Measurements from ENCODE around the gene MSGN1.
"Not testable (repeated sequence)": the region's sequence is repeated elsewhere in the genome, so short reads cannot be mapped to it uniquely, and the experiment has no call there.

Gene MSGN1

DNA sequence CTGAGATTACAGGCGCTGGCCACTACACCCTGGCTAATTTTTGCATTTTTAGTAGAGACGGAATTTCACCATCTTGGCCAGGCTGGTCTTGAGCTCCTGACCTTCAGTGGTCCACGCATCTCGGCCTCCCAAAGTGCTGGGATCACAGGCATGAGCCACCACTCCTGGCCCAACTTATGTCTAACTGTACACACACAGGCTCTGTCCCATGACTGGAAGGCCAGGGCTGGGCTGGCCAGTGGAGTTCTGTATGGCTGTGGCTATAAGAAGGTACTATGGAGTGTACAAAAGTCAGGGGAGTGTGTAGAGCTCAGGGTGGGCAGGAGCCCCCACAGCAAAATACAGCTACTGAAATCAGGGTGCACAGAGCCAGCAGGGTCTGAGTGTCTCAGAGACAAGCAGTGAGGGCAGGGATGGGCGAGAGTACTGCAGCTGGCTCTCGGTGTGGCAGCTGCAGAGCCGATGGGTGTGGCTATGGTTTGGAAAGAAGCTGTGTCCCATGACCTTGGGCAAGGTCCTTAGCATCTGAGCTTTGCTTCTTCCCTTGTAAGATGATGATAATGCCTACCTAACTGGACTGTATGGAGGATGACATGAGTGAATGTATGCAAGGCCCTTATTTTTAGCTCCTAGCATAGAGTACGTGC is 10.4 kb upstream of the MSGN1 start:
- DNase-seq = no peak

DNA sequence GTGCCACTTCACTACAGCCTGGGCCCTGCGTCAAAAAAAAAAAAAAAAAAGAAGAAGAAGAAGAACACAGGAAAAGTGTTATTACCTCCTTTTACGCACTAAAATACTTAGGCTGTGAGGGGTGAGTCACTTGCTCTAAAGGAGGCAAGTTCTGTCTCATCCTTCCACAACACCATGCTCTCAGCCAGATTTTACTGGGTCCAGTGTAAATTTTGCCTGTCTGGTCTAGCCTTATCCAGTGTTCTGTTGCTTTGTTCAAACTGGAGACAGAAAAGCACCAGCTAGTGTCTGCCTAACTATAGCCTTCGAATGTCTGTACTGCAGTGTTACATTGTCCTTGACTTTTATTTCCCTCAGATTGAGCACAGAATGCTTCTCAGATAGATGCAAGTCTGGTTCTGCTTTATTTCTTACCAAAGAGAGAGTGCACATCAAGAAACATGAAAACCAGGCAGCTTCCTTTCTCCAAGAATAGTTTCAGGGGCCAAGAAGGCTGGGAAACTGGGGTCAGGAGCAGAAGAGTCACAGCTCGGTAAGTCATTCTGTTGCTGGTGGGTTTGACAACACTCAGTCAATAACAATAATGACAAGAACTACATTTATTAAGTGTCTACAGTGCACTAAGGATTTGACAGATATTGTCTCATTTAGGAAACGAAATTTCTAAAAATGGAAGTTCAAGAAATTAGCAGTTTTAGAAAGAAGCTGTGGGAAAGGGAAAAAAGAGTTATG is 3.1 kb upstream of the MSGN1 start:
- DNase-seq = no peak

DNA sequence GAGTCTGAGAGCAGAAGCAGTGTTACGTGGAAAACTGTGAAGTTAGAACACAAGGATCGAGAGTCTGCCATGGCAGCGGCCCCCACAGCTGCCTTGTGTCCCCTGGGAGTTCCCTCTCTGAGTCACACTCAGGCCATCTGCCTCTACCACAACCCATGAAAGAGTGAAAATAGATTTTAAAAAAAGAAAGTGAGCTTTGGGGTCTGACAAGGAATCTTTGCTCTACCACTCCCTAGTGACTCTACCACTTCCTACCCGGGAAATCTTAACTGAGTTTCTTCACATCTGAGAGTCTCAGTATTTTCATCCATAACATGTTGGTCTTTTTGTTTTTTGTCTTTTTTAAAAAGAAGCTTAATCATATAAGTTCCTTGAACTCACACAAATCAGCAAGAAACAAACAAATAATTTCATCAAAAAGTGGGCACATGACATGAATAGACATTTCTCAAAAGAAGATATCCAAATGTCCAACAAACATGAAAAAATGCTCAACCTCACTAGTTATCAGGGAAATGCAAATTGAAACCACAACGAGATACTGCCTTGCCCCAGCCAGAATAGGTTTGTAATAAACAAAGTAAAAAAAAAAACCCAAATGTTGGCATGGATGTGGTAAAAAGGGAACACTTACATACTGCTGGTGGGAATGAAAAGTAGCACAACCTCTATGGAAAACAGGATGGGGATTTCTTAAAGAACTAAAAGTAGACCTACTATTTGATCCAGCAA is 2.4 kb upstream of the MSGN1 start:
- DNase-seq = no peak

DNA sequence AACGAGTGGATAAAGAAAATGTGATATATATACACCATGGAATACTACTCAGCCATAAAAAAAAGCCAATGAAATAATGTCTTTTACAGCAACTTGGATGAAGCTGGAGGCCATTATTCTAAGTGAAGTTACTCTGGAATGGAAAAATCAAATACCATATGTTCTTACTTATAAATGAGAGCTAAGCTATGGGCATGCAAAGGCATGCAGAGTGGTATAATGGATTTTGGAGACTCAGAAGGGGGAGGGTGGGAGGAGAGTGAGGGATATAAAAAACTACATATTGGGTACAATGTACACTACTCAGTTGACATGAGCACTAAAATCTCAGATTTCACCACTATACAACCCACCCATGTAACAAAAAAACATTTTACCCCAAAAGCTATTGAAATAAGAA is 1.7 kb upstream of the MSGN1 start:
- no peak for DNase-seq

DNA sequence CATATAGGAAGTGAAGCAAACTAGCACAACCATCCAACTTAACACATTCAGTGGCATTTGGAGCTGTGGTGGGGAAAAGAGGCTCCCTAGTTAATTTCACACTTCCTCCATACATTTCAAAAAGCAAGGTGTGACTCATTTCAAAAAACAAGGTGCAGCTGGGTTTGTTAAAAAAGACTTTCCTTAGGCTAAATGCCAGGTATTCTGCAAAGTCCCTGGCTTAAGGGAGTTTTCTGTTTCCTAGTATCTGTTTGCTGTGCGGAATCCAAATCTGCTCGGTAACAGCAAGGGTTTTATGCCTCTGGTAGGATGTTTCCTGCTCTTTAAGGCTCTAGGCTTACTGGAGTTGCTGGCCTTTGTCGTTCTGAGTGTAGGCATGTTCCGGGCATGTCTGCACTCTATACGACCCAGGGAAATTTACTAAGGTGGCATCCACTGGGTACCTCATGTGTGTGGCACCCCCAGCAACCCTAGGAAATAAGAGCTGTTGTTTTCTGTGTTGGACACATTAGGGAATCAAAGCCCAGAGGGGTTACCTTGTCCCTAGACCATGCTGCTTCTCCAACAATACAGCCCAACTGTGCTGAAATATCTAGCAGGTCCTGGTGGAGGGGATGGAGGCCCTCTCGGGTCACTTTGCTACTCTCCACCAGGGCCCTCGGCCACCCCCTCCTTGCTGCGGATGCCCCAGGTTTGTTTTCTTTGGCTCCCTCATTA is 634 bp upstream of the MSGN1 start:
- DNase-seq = no peak

DNA sequence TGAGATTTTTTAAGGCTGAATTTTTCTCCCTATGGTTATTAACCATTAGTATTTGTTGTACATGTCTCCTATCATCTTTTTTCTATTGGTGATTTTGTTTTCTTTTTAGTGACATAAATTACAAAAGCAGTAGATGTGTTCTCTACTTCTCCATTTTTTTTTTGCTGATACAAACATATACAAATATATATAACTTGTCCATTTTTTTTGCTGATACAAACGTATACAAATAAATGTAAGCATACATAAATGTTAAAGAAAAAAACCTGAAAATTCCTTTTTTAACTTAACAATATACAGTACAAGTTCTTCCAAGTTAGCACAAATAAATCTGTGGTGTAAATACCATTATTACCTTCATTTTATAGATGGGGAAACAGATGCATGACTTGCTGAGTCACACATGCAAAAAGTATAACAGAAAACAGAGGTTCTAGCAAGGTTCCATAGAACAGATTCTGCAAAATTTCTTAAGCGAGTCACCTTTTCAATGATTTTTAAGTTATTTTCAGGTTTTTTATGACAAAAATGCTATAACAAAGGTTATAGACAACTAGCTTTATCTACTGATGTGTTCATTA is 2.1 kb downstream of the MSGN1 start:
- no peak for DNase-seq

DNA sequence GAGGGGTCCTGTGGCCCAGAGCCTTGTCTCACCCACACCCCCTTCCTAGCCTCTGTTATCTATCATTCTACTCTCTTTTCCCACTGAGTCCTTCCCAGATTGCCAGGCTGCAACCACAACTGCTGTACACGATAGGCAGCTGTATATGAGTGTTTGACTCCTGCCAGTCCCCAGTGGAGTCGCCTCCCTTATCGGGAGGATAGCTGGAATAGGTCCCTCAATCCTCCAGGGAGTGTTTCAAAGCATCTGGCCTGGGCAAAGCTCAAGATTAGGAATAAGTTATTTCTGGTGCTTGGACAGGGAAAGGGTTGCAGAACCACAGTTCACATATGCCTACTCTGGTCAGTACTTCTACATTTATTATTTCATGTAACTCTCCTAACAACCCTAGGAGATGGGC is 4.8 kb downstream of the MSGN1 start:
- no peak for DNase-seq

DNA sequence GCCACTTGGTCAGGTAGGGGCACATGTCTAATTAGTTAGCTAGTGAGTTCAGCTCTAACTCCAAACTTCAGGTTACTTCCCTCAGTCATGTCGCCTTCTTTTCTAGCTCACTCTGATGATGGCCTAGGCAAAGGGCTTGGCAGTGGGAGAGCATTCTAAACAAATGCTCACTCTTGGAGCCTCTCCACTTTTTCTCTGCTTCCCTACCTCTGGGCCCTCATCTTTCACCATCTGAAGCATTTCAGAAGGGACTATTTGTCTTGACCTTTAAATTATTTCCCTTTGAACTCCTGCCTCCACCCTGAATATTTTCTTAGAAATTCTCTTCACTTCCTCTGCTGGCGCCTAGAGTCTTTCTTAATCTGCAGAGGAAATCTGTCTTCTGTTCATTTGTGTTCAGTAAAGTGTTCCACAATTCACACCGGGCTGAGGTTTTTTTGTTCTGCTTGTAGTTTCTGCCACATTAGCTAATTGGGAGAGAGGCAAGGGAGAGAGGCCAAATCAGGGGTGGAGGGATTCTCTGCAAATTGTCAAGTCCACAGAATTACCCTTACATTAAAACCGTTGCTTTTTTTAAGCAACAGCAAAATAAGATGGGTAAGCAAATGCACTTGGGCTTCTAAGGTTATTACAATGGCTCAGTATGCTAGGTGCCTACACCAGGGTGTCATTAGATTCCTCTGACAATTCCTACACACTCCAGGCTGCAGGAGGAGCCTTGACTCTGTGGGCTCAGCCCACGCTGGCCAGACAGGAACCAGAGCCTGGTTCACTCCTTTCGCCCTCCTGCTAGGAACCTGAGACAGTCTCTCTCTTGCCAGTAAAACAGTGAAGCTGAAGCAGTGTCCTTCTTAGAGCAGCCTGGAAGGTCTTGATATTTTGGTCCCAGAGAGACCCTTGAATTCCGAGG is 5.5 kb downstream of the MSGN1 start:
- no peak for DNase-seq

DNA sequence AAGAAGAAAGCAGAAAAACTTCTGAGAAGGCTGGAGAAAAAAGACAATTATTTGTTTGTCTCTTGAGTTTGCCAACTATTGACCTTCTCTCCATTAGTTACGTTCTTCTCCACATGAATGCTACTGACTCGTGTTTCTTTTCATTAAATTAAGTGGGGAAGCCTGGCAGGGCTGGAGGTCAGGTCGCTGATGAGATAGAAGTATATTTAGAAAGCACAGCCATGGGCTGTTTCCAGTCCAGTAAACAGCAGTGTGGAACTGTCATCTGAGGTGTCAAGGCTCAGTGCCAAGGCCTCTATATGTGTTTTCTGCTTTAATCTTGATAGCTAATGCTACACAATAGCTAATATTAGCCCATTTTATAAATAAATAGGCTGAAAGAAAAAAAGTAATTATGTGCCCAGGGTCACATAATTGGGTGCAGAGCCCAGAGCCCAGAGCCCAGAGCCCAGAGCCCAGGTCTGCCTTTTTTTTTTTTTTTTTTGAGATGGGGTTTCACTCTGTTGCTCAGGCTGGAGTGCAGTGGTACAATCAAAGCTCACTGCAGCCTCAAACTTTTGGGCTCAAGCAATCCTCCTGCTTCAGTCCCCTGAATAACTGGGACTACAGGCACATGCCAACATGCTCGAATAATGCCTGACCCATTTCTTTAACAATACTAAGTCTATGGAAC is 6.3 kb downstream of the MSGN1 start:
- no peak for DNase-seq

DNA sequence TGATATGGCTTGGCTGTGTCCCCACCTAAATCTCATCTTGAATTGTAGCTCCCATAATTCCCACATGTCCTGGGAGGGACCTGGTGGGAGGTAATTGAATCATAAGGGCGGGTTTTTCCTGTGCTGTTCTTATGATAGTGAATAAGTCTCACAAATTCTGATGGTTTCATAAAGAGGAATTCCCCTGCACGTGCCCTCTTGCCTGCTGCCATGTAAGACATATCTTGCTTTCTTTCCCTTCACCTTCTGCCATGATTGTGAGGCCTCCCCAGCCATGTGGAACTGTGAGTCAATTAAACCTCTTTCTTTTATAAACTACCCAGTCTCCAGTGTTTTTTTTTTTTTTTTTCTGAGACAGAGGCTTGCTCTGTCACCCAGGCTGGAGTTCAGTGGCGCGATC is 7.4 kb downstream of the MSGN1 start:
- not testable (repeated sequence) for DNase-seq

DNA sequence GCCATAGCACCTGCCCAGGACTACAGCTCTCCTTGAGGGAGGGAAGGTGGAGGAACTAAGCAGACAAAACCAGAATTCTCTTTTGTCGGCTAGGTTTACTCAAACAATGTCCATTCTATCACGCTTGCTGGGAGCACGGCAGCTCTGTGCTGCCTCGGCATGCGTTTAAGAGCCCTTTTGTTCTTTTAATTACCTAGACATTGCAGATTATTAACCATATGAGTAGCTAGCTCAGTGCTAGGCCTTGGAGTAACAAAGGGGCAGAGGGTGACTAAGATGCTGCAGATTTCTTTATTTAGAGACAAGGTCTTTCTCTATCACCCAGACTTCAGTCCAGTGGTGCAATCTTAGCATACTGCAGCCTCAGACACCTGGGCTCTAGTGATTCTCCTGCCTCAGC is 11.1 kb downstream of the MSGN1 start:
- DNase-seq = no peak

DNA sequence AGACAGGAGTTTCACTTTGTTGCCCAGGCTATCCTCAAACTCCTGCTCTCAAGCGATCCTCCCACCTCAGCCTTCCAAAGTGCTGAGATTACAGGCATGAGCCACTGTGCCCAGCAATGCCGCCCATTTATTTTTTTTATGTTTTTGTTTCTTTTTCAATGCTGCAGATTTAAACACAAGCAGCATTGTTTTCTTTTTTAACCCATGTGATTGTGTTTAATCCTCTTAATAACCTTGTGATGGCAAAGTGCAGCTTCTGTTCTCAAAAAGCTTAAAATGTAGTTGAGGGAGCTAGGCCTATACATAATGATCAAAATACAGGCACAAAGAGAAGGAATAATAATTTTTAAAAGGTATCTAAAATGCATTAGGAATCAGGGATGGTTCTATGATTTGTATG is 11.5 kb downstream of the MSGN1 start:
- no peak for DNase-seq

DNA sequence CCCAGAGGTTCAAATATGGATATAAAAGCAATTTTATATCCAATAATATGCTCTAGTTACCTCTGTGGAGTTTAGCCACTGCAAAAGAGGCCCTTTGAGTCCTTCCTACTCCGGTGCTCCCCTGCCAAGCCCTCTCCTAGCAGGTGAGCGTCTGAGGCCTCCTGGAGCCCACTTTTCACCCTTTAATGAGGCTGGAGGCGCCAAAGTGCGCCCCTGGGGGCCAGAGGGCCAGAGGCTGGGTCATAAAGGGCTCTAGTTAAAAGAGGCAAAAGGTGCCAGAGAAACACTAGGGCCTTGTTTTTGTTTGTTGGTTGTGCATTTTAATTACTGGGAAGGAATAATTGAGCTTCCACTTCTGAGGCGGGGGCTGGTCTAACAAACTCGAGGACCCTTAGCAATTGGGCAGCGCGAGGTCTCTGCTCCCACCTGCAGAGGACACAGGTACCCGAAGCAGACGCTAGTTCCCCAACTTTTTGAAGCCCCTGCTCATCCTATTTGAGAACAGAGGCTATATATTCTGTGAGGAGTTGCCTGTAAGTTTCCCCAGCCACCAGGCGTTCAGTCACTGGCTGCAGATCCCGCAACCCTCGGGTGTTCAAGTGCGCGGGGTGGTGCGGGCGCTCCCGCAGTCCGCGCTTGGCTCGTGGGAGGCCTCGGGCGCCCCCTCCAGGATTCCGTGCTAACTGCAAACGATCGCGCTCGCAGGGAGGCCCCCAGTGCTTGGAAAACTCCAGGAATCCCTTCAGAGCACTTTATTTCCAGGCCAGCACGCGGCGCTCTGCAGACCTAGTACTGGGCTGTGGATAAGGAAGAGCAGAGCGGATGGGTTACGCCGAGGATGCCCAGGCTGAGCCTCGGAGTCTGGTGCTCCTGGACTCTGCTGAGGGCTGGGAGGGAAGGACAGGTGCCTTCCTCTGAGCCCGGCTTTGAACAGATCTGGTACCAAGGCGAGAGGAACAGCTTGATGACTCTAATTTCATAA is 14.1 kb downstream of the MSGN1 start:
- DNase-seq = no peak

DNA sequence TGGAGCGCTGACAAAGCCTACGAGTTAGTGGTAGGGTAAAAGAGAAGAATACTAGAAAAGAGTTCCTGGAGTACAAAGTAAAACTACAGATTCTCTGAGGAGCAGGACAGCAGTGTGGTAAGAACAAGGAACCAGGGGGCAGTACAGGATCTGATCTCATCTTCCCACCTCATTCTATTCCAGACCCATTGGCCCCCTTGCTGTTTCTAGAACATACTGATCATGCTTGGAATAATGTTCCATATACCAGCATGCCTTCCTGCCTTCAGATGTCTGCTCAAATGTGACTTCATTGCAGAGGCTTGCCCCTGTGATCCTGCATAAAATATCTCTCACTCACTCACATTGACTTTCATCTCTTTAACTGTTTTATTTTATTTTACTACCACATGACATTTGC is 19.3 kb downstream of the MSGN1 start:
- no peak for DNase-seq

DNA sequence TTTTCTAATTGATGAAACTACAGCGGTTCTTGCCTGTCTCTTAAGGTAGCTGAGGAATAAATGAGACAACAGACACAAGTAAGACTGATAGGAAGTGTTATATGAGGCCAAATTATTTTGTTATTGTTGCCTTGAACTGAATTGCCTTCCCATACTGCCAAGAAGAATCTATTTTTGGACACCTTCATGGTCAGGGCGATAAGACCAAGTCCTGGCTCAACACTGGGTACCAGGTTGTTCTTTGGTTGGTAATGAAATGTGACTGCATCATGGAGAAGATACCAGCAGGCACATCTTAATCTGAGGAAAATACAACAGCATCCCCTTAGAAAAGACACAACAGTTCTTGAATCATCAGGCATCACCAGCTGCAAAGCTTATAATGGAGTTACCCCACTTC is 23.7 kb downstream of the MSGN1 start:
- no peak for DNase-seq

DNA sequence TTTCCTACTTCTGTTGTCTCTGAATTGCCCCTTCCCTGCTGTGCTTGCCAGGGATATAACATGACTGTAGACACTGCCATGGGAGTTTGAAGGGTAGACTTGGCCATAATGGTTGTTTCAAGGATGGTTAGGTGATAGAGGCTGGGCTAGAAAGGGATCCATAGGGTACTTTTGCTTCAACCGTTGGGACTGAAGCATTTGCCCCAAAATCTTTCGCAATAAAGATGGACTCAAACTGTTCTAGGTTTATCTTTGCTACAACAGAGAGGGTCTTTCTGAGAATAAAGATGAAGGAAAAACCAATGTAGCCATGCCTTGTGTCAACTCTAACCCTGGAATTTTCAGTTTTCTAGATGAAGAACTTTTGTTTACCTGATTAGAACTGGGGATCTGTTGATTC is 27.2 kb downstream of the MSGN1 start:
- DNase-seq = no peak

DNA sequence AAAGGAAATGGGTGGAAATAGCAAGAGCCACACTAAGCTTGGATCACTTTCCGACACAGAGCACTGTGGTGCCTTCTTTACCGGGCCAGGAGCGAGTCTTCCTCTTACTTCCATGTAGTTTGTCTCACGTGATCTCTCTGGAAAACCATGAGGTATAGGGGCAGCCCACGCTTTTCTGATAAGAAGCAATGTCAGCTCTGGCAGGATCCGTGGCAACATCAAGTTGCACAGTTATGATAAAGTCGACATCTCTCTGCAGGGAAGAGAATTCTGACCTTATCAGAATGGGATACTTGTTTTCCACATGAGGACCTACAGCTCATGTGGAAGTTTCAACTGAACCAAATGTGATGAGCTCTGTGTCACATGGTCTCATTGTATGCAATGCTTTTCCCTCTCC is 29.5 kb downstream of the MSGN1 start:
- DNase-seq = no peak

DNA sequence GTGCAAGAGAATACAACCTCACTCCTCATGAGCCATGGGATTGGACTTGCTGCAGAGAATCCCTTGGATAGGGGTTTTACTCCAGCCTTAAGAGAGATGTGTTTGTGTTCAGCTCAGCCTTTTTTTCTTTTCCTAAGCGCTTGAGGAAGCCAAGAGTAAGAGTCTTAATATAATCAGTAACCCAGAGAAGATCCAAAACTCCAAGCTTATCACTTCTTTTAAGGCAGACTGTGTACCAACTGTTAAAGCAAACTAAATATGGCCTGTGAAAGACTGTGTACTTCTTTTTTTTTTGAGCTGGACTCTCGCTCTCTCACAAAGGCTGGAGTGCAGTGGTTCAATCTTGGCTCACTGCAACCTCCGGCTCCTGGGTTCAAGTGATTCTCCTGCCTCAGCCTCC is 30.4 kb downstream of the MSGN1 start:
- DNase-seq = no peak

DNA sequence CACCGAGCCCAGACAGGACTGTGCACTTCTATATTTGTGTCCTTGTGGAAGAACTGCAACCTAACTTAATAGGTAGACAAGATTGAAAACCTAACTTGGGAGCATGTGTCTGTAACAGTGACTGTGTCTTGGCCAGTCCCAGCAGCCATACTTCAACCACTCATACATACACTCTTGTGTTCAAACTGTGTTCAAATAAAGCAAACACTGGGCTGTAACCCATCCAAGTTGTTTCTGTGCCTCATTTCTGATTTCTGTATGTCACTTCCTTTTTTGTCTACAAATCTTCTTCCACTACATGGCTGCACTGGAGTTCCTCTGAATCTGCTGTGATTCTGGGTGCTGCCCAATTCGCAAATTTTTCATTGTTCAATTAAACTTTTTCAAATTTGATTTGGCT is 31.0 kb downstream of the MSGN1 start:
- DNase-seq = no peak

DNA sequence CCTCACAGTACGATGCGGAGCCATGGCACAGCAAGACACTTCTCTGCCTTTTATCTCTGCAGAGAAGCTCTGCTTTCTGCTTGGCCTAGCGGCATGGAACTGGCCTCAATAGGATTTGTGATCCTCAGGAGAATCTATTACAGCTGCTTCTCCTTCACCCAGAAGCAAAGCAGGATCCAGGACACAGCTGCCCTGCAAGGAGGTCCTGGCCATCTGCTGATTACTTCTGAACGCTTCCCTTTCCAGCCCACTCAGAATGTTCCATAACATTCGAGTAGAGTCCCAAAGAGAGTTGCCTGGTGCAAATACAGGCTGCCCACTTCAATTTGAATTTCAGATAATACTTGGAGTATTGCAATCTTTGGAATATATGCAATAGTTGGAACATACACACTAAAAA is 33.0 kb downstream of the MSGN1 start:
- no peak for DNase-seq

Measured in T-helper 9 cell (primary cell).